NCI-H1694 treated with DMSO at 0.1 percent for 48 hours (cell line): ENCODE data around the gene UROC1.

Experiments used
- DNase-seq: peaks from one replicate; lab custom pipeline; 2025; lab: John Stamatoyannopoulos, UW

Gene UROC1

DNA sequence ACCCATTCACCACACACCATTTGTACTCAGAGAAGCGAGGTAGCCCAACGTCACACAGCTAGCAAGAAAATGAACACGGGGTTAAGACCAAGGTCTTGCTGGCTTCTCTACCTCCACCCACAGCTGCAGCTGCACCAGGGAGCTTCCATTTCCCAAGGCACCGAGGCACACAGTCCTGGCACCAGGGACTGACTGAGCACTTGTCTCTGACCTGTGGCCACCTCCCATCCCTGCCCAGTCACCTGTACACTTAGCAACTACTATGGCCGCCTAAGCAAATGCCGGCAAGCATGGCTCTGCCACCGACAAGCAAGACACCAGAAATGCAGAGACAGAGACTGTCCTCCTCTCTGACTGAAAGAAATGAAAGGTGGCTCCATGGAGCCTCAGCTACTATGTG is 57.2 kb downstream of the UROC1 start:
- no peak for DNase-seq

DNA sequence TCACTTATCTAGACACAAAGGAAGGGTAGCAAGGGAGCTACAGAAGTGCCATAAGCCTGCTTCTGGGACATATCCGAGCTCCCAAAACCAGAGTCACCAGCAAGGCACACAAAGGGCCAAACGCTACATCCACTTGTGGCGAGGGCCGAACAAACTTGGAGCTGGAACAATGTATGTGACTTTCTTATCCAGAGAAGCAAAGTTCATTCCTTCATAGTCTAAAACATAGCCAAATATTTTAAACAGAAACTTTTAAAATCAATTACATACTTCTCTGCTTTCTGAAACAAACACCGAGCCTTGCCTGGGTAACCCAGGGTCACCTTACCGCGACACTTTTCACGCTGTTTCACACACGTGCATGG is 57.8 kb downstream of the UROC1 start:
- no peak for DNase-seq

GRCh38 chr3:126459111-126459762 is 58.3 kb downstream of the UROC1 start:
- no peak for DNase-seq

- no peak for DNase-seq
Measured at GRCh38 chr3:126456766-126457388, 60.7 kb downstream of the UROC1 start.

- no peak for DNase-seq
Measured at GRCh38 chr3:126456211-126456610, 61.4 kb downstream of the UROC1 start.

DNA sequence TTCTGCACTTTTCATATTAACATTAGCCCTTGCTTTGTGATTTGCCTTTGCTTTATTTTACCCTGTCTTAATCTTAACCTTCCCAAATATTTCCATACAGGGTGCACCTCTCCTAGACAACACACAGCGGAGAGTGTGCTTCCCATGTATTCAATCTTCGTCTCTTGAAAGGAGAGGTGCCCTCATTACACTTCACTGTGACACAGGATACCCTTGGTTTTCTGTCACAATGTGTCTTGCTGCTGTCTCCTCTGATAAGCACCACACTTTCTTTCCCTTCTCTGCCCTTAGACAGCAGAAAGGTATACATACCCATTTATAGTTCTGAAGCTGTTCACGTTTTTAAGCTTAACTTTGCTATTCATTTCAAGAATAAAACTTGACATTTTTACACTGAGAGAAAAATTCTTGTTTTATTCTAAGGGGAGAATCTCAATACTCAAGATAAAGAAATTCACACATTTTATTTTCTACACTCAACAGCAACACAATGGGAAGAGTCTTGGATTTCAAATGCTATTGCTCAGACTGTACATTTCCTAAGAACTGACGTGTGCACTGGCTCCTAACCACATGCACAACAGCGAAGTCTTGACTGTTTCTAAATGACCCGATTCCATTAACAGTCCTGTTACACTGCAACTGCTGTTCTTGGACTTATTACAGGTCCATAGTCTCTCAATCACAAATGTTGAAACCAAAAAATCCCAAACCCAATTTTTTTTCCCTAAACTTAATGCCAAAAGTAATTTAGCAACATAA is 63.0 kb downstream of the UROC1 start:
- no peak for DNase-seq

GRCh38 chr3:126454025-126454424 is 63.5 kb downstream of the UROC1 start:
- no peak for DNase-seq

GRCh38 chr3:126452213-126452612 is 65.4 kb downstream of the UROC1 start:
- no peak for DNase-seq

DNA sequence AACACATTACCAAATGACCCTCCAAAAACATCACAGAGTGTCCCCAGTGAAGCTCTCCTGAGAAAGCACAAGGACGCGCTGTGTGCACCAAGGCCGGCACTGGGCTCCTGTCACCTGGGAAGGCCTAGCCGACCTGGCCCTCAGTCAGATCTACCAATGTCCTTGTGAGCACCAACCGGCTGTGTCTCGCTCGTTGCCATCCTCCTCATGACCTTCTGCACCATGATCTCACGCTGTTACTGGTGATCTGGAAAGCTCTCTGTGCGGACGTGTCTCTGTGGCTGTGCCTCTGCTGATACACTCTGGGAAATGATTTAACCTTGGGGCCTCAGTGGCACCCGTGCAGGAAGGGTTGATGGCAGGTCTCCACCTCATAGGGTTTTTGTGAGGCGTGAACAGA is 66.1 kb downstream of the UROC1 start:
- no peak for DNase-seq

- no peak for DNase-seq
Measured at GRCh38 chr3:126450744-126451143, 66.8 kb downstream of the UROC1 start.

DNA sequence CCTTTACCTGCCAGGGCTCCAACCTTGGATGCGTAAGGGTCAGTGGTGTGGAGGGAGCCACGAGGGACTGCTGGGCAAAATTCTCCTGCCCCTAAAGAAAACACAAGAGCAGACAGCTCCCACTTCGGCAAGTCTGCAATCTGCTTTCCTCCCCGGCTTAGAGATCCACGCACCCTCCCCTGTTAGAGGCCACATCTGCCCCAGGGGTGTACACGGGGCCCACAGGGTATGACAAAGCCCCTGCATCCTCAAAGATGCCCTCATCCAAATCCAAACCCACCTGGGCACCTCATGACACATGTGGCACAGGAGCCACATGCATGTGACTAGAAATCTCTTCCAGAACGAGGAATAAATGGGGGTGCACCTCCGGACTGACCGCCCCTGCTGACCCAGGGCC is 67.4 kb downstream of the UROC1 start:
- DNase-seq: no peak

GRCh38 chr3:126449621-126450051 is 67.9 kb downstream of the UROC1 start:
- DNase-seq: no peak

DNA sequence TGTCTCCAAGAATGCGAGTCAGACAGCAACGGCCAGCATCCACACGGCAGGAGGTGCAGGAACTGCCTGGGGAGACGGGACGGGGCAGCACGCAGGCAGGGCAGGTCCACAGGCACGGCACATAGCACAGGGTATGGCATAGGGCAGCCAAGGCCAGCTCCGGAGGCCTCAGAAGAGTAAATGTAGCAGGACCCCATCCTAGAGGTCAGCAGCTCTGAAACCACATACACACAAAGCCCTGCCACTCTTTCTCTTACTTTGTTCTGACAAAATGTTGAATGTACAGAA is 68.7 kb downstream of the UROC1 start:
- DNase-seq: no peak

GRCh38 chr3:126448136-126448892 is 69.3 kb downstream of the UROC1 start:
- peak; percentile 78 for DNase-seq

- peak; percentile 68 for DNase-seq
Measured at GRCh38 chr3:126447456-126448106, 70.0 kb downstream of the UROC1 start.

DNA sequence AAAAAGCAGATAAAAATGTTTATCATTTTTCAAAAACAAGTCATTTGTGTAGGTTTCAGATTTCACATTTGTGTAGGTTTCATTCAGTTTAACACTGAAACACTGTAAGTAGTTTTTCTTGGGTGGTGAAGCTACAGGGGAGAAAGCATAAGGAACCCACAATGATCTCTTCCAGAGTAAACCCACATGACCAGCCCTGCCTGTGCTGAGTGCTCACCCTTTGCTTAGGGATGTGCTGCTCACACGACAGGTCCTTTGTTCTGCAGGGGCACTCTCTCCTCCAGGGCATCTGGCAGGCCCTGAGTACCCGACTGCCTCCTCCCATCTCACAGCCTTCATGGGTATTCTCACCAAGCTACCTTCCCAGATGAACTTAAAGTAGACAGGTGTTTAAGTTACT is 70.8 kb downstream of the UROC1 start:
- DNase-seq: no peak

GRCh38 chr3:126446301-126446700 is 71.3 kb downstream of the UROC1 start:
- no peak for DNase-seq

- no peak for DNase-seq
Measured at GRCh38 chr3:126445506-126445905, 72.1 kb downstream of the UROC1 start.

DNA sequence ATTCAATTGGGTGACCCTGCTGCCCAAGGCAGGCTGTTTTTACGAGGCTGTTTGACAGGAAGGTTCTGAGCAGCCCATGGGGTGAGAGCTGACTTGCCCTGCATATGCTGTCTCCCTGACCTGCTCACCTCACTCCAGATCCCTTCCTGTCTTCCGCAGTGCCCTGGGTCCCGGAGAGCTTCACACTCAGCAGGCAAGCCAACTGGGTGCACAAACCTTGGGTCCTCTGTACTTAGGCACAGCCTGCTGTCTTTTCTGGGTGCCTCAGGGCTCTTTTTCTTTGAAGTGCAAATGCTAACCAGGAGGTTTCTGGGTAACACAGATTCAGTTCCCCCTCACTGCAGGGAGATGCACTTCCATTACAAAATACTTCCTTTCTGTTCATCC is 74.7 kb downstream of the UROC1 start:
- no peak for DNase-seq

DNA sequence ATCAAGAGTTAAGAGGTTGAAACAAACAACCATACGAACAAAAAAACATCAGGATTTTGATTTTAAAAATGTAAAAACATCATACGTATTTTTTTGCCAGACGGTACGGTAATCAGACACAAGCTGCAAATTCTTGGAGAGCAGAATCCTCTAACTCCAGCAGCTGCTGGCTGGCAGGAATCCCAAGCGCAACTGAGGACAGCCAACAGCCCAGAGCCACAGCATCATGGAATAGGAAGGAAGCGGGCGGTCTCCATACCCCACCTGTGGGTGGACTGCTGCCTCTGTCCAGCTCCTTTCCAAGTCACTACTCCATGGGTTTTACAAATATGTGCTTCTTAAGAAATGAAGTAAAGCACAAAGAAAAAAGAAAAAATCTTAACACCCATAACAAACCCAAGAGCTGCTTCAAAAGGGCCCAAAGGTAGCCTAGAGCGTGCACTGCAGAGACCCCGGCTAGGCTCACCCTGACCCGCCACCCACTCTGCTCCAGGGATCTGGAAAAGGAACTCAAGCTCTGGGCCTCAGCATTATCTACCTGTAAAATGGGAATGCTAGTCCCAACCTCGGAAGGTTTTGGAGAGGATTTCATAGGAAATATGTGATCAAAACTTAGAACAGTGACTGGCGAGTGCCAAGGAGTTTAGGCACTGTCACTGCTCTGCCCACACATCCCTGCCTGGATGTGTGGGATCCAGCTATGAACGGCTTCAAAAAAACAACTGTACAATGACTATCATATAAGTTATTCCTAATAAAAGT is 75.3 kb downstream of the UROC1 start:
- DNase-seq: peak; percentile 58

- no peak for DNase-seq
Measured at GRCh38 chr3:126441256-126441880, 76.2 kb downstream of the UROC1 start.
